IMR-90 (cell line): ENCODE results near the gene RIIAD1. TPM values are rescaled to one million over a fixed set of nuclear protein-coding genes. Genes with fewer than 3 reads are reported as not detected.

Source experiments
- ATAC-seq: fragments of 200-7000 bp; cut with Tn5 transposase; 2 replicates; pipeline ENCODE4 v1.9.1; 2020; ENCODE audit warnings: low read depth, mild to moderate bottlenecking, moderate library complexity
- BruUV-seq: library from RNA; stranded (reverse); fragments of 400-500 nt; replicated peaks from 2 replicates; lab custom pipeline; 2021; lab: Mats Ljungman, UMichigan
- CTCF ChIA-PET: fragments of 300-600 bp; formaldehyde crosslinking; extraction: SDS; loops from one replicate; lab custom pipeline; 2021; ENCODE audit warnings: antibody characterized with exemption; lab: Yijun Ruan, JAX
- POLR2A ChIA-PET: fragments of 300-600 bp; sonication (Branson Sonifier 250); formaldehyde crosslinking; loops from one replicate; lab custom pipeline; 2022; ENCODE audit warnings: antibody characterized with exemption; ENCODE audit not compliant: unreplicated experiment; lab: Charles Lee
- DNase-seq: peaks from one replicate; pipeline ENCODE4 v3.0.0; 2013
- H2AFZ ChIP-seq: replicated peaks from 2 replicates; pipeline ENCODE3; 2013; ENCODE audit warnings: low read length, mild to moderate bottlenecking; ENCODE audit not compliant: poor library complexity
- H2AK5ac ChIP-seq: 2 replicates; pipeline ENCODE4 v1.6.1; 2013; ENCODE audit warnings: low read depth, low read length, inconsistent platforms
- H2AK9ac ChIP-seq: replicated peaks from 2 replicates; pipeline ENCODE3; 2013; ENCODE audit warnings: mild to moderate bottlenecking, low read depth, low read length, moderate library complexity; ENCODE audit not compliant: poor library complexity
- H2BK120ac ChIP-seq: 2 replicates; pipeline ENCODE4 v1.6.1; 2013; ENCODE audit warnings: low read depth, low read length, inconsistent platforms
- H2BK15ac ChIP-seq: 3 replicates; pipeline ENCODE4 v1.6.1; 2013; ENCODE audit warnings: low read depth, low read length, inconsistent platforms
- H2BK20ac ChIP-seq: 2 replicates; pipeline ENCODE4 v1.6.1; 2013; ENCODE audit warnings: low read depth, mild to moderate bottlenecking, inconsistent platforms, low read length, moderate library complexity
- H2BK5ac ChIP-seq: 2 replicates; pipeline ENCODE4 v1.6.1; 2013; ENCODE audit warnings: mild to moderate bottlenecking, low read depth, low read length, inconsistent platforms; ENCODE audit not compliant: poor library complexity, severe bottlenecking
- H3K14ac ChIP-seq: replicated peaks from 2 replicates; pipeline ENCODE4 v1.6.1; 2013; ENCODE audit warnings: low read depth, low read length, inconsistent platforms
- H3K18ac ChIP-seq: 2 replicates; pipeline ENCODE4 v1.6.1; 2013; ENCODE audit warnings: low read depth, low read length, control low read depth
- H3K23ac ChIP-seq: 2 replicates; pipeline ENCODE4 v1.6.1; 2013; ENCODE audit warnings: low read depth, low read length, inconsistent platforms
- H3K27ac ChIP-seq: 2 replicates; pipeline ENCODE4 v1.5.1; 2013; ENCODE audit warnings: mild to moderate bottlenecking, control low read depth, low read length; ENCODE audit not compliant: insufficient read depth
- H3K27me3 ChIP-seq: 2 replicates; pipeline ENCODE4 v1.6.1; 2013; ENCODE audit warnings: low read length; ENCODE audit not compliant: control insufficient read depth, insufficient read depth
- H3K36me3 ChIP-seq: 2 replicates; pipeline ENCODE4 v1.6.1; 2013; ENCODE audit warnings: low read length, mixed read lengths; ENCODE audit not compliant: control insufficient read depth, insufficient read depth
- H3K4ac ChIP-seq: 2 replicates; pipeline ENCODE4 v1.6.1; 2013; ENCODE audit warnings: low read depth, low read length, inconsistent platforms
- H3K4me1 ChIP-seq: 2 replicates; pipeline ENCODE4 v1.6.1; 2013; ENCODE audit warnings: low read length, mixed read lengths; ENCODE audit not compliant: control insufficient read depth, insufficient read depth
- H3K4me2 ChIP-seq: 2 replicates; pipeline ENCODE4 v1.6.1; 2013; ENCODE audit warnings: low read depth, mild to moderate bottlenecking, control low read depth, low read length, moderate library complexity
- H3K4me3 ChIP-seq: 2 replicates; pipeline ENCODE4 v1.5.1; 2013; ENCODE audit warnings: low read depth, mild to moderate bottlenecking, control low read depth, low read length, moderate library complexity; ENCODE audit not compliant: insufficient read depth
- H3K56ac ChIP-seq: 2 replicates; pipeline ENCODE4 v1.6.1; 2013; ENCODE audit warnings: low read length, inconsistent platforms; ENCODE audit not compliant: insufficient read depth; ENCODE audit errors: extremely low read depth
- H3K79me1 ChIP-seq, 2 experiments: 2 replicates each; pipeline ENCODE4 v1.6.1; 2013; ENCODE audit warnings: low read length in 2 of 2, inconsistent platforms in 1 of 2, low read depth in 1 of 2
- H3K9ac ChIP-seq: 2 replicates; pipeline ENCODE4 v1.6.1; 2013; ENCODE audit warnings: low read depth, low read length, control low read depth
- H3K9me1 ChIP-seq: 2 replicates; pipeline ENCODE4 v1.6.1; 2013; ENCODE audit warnings: low read length, inconsistent platforms; ENCODE audit not compliant: insufficient read depth
- H3K9me3 ChIP-seq: 2 replicates; pipeline ENCODE4 v1.6.1; 2013; ENCODE audit warnings: low read length; ENCODE audit not compliant: control insufficient read depth, insufficient read depth
- H4K20me1 ChIP-seq: 2 replicates; pipeline ENCODE4 v1.6.1; 2013; ENCODE audit warnings: low read length, inconsistent platforms; ENCODE audit not compliant: insufficient read depth
- H4K5ac ChIP-seq: 2 replicates; pipeline ENCODE4 v1.6.1; 2013; ENCODE audit warnings: mild to moderate bottlenecking, low read depth, low read length, control low read depth
- H4K8ac ChIP-seq, 2 experiments: 2 replicates each; pipeline ENCODE4 v1.6.1; 2013; ENCODE audit warnings: low read depth in 2 of 2, low read length in 2 of 2, control low read depth in 1 of 2, inconsistent platforms in 1 of 2
- H4K91ac ChIP-seq: 2 replicates; pipeline ENCODE4 v1.6.1; 2013; ENCODE audit warnings: low read depth, low read length, inconsistent platforms; ENCODE audit not compliant: insufficient read depth
- BHLHE40 ChIP-seq: fragments of 150-350 bp; IDR thresholded peaks from 2 replicates; pipeline ENCODE4 v1.6.1; 2016; ENCODE audit warnings: mild to moderate bottlenecking, low read depth, low read length
- CEBPB ChIP-seq: IDR thresholded peaks from 2 replicates; pipeline ENCODE4 v1.6.1; 2012; ENCODE audit warnings: low read depth, low read length, improper control_type of control experiment
- CHD1 ChIP-seq: IDR thresholded peaks from 2 replicates; pipeline ENCODE4 v1.6.1; 2012; ENCODE audit warnings: low read depth, low read length, improper control_type of control experiment
- FOS ChIP-seq: fragments of 150-350 bp; IDR thresholded peaks from 2 replicates; pipeline ENCODE4 v1.6.1; 2016; ENCODE audit warnings: low read depth, low read length
- MAFK ChIP-seq: IDR thresholded peaks from 2 replicates; pipeline ENCODE4 v1.6.1; 2012; ENCODE audit warnings: low read depth, low read length, improper control_type of control experiment
- MAZ ChIP-seq: IDR thresholded peaks from 2 replicates; pipeline ENCODE4 v1.6.1; 2012; ENCODE audit warnings: low read depth, mild to moderate bottlenecking, low read length, improper control_type of control experiment, moderate library complexity, borderline replicate concordance
- MXI1 ChIP-seq: IDR thresholded peaks from 2 replicates; pipeline ENCODE4 v1.6.1; 2012; ENCODE audit warnings: low read depth, mild to moderate bottlenecking, low read length, moderate library complexity, borderline replicate concordance
- NFE2L2 ChIP-seq: fragments of 150-350 bp; IDR thresholded peaks from 2 replicates; pipeline ENCODE4 v1.6.1; 2016; ENCODE audit warnings: low read depth, mild to moderate bottlenecking, low read length
- POLR2A ChIP-seq: IDR thresholded peaks from 2 replicates; pipeline ENCODE4 v1.6.1; 2012; ENCODE audit warnings: mild to moderate bottlenecking, low read depth, low read length
- RAD21 ChIP-seq: IDR thresholded peaks from 2 replicates; pipeline ENCODE4 v1.6.1; 2012; ENCODE audit warnings: low read length, improper control_type of control experiment
- RCOR1 ChIP-seq: IDR thresholded peaks from 2 replicates; pipeline ENCODE4 v1.6.1; 2012; ENCODE audit warnings: mild to moderate bottlenecking, low read length, improper control_type of control experiment; ENCODE audit not compliant: insufficient replicate concordance
- RFX5 ChIP-seq: IDR thresholded peaks from 2 replicates; pipeline ENCODE4 v1.8.0; 2012; ENCODE audit warnings: low read depth, mild to moderate bottlenecking, low read length, moderate library complexity
- SMC3 ChIP-seq: fragments of 150-350 bp; IDR thresholded peaks from 2 replicates; pipeline ENCODE4 v1.6.1; 2016; ENCODE audit warnings: low read depth, mild to moderate bottlenecking, antibody characterized with exemption, low read length, moderate library complexity
- WGBS, 2 experiments: methylation state at CpG; one replicate each; pipeline versions ENCODE4 v1.1.5 to v1.1.7; 2013; ENCODE audit warnings: missing lambda C conversion rate in 2 of 2; ENCODE audit not compliant: insufficient read length in 1 of 2; ENCODE audit errors: extremely low coverage in 2 of 2; 5-methylcytosine and 5-hydroxymethylcytosine counted together
- dilution Hi-C: fragments of 300-500 bp; cut with HindIII; formaldehyde crosslinking; loops from one replicate; pipeline ENCODE4 v1.14.3; 2018; ENCODE audit warnings: low sequenced_read_pairs; ENCODE audit not compliant: unreplicated experiment
- in situ Hi-C: fragments of 300-500 bp; cut with MboI; formaldehyde crosslinking; loops from 3 replicates; pipeline ENCODE4 v1.14.3; 2019; ENCODE audit warnings: low sequenced_read_pairs, inconsistent platforms, mixed read lengths
- intact Hi-C: fragments of 100-400 bp; cut with micrococcal nuclease; formaldehyde crosslinking; loops from 2 replicates; pipeline ENCODE4 v1.10.0; 2022
- polyA plus RNA-seq, 3 experiments: library from polyadenylated mRNA; depleted of rRNA; stranded (reverse); fragments of >200 nt; gene quantifications; 2 replicates each; pipeline ENCODE4 v1.2.3, GENCODE V29; 2012; ENCODE audit warnings: low replicate concordance in 1 of 3
- total RNA-seq: library from RNA; depleted of rRNA; stranded (reverse); fragments of >200 nt; gene quantifications from 2 replicates; pipeline ENCODE4 v1.2.3, GENCODE V29; 2012
- TF ChIP-seq, protein P1 (sequence below): fragments of 150-350 bp; IDR thresholded peaks from 2 replicates; pipeline ENCODE4 v1.6.1; 2016; ENCODE audit warnings: low read depth, mild to moderate bottlenecking, low read length, moderate library complexity, borderline replicate concordance
- TF ChIP-seq, protein P2 (sequence below): fragments of 150-350 bp; IDR thresholded peaks from 2 replicates; pipeline ENCODE4 v1.6.1; 2017; ENCODE audit warnings: mild to moderate bottlenecking, antibody characterized with exemption, low read length, low read depth
- TF ChIP-seq, protein P3 (sequence below): conservative IDR thresholded peaks from 2 replicates; pipeline ENCODE4 v1.5.1; 2012; ENCODE audit warnings: mild to moderate bottlenecking, low read depth, low read length, improper control_type of control experiment

The RIIAD1 gene
- total and polyA plus RNA-seq, 2 of the 4 experiments (the other 2 are of a cell fraction) = not detected

DNA sequence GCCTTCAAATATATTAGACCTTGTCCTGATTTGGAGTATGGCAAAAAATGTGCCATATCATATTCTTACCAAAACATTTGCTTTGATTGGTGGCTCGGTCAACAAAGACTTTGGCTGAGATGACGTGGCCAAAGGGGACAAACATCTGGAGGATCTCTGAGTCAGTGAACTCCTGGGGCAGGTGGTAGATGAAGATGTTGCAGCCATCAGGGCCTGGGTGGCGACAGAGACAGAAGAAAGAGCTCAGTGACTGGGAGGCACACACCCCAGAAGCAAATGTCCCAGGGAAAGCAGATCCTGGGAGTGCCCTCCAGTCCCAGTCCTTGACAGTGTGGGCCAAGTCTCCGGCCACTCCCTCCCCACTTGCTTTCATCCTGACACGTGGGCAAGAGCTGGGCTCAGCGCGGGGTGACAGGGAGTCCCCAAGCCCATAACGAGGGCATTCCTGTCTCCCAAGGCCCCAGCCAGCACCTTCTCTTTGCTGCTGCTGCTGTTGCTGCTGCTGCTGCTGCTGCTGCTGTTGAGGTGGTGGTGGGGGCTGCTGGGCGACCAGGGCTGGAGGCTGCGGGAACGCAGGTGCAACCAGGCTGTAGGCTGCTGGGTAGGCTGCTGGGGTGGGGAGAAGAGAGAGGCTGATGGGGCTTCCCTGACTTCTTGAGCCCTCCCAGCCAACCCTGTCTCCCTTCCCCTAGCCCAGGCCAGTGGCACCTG is 15.4 kb upstream of the RIIAD1 start:
- Histone ChIP-seq H3K9me3 (no peaks in the 10 kb centered on the region), H3K14ac (no peak overlapping the region), H3K27me3 (peaks cover 7% of the 10 kb centered on the region), H3K9ac (no peak overlapping the region), H2AFZ (peak overlapping the region; percentile 32), H3K4me1 (no peaks in the 10 kb centered on the region), H3K23ac (no peak overlapping the region), H2AK9ac (no peak overlapping the region), H3K18ac (no peak overlapping the region), H4K20me1 (no peaks in the 10 kb centered on the region; the same call in 1 of the 2 replicates), H3K4ac (no peak overlapping the region), H2AK5ac (no peak overlapping the region), H4K91ac (no peak overlapping the region), H3K36me3 (peaks cover 11% of the 10 kb centered on the region), H3K9me1 (no peaks in the 10 kb centered on the region), H3K27ac (no peak overlapping the region), H2BK15ac (no peak overlapping the region), H3K4me2 (no peak overlapping the region), H2BK120ac (no peak overlapping the region), H2BK20ac (no peak overlapping the region), H4K5ac (no peak overlapping the region), H2BK5ac (no peak overlapping the region), H3K56ac (no peak overlapping the region), H3K79me1 (no peaks in the 10 kb centered on the region), H4K8ac (no peak overlapping the region), H3K4me3 (no peak overlapping the region)
- TF ChIP-seq CHD1 = no peak
- no peak for TF ChIP-seq CEBPB
- TF ChIP-seq, protein P1, sequence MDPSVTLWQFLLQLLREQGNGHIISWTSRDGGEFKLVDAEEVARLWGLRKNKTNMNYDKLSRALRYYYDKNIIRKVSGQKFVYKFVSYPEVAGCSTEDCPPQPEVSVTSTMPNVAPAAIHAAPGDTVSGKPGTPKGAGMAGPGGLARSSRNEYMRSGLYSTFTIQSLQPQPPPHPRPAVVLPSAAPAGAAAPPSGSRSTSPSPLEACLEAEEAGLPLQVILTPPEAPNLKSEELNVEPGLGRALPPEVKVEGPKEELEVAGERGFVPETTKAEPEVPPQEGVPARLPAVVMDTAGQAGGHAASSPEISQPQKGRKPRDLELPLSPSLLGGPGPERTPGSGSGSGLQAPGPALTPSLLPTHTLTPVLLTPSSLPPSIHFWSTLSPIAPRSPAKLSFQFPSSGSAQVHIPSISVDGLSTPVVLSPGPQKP = no peak
- no peak for TF ChIP-seq BHLHE40
- TF ChIP-seq RCOR1 = no peak
- no peak for TF ChIP-seq RAD21
- TF ChIP-seq NFE2L2 = no peak
- no peak for TF ChIP-seq RFX5
- no peak for TF ChIP-seq SMC3
- no peak for TF ChIP-seq MAZ
- TF ChIP-seq MXI1 = no peak
- TF ChIP-seq, protein P2, sequence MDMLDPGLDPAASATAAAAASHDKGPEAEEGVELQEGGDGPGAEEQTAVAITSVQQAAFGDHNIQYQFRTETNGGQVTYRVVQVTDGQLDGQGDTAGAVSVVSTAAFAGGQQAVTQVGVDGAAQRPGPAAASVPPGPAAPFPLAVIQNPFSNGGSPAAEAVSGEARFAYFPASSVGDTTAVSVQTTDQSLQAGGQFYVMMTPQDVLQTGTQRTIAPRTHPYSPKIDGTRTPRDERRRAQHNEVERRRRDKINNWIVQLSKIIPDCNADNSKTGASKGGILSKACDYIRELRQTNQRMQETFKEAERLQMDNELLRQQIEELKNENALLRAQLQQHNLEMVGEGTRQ = no peak
- TF ChIP-seq FOS = no peak
- no peak for TF ChIP-seq MAFK
- TF ChIP-seq, protein P3, sequence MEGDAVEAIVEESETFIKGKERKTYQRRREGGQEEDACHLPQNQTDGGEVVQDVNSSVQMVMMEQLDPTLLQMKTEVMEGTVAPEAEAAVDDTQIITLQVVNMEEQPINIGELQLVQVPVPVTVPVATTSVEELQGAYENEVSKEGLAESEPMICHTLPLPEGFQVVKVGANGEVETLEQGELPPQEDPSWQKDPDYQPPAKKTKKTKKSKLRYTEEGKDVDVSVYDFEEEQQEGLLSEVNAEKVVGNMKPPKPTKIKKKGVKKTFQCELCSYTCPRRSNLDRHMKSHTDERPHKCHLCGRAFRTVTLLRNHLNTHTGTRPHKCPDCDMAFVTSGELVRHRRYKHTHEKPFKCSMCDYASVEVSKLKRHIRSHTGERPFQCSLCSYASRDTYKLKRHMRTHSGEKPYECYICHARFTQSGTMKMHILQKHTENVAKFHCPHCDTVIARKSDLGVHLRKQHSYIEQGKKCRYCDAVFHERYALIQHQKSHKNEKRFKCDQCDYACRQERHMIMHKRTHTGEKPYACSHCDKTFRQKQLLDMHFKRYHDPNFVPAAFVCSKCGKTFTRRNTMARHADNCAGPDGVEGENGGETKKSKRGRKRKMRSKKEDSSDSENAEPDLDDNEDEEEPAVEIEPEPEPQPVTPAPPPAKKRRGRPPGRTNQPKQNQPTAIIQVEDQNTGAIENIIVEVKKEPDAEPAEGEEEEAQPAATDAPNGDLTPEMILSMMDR = no peak
- TF ChIP-seq POLR2A = no peak
- BruUV-seq = no TSS peak
- ATAC-seq (no peak), DNase-seq (peak; percentile 18)
- WGBS, 2 experiments = 67% methylated on average over 6 of the region's 11 CpGs; no CpG with 5 or more reads in 1 of the 2 experiments
- intact Hi-C loops = no loop called here
- ChIA-PET CTCF (no interaction called here), POLR2A (no interaction called here)
- dilution Hi-C loops = no loop called here
- in situ Hi-C loops = no loop called here
